ENCODE data around the gene ZNRF1. TPM values are rescaled to one million over a fixed set of nuclear protein-coding genes. Genes with fewer than 3 reads are reported as not detected.
A peak's percentile ranks its signal among the peaks of the same experiment; 100 is the strongest.

The ZNRF1 gene
- total and polyA plus RNA-seq, 4 donors, result 7.9 to 10.9 (median 9.2) TPM

- 42% methylated on average over 27 of the region's 27 CpGs for WGBS
- Histone ChIP-seq H3K27ac (ENCODE audit: low read depth in 1 of 2, low read length in 2 of 2) (peak overlapping the region; percentile 79 to 82), H3K27me3 (ENCODE audit: control insufficient read depth in 4 of 4, insufficient read depth in 4 of 4, low read length in 3 of 4) (no peaks in the 10 kb centered on the region), H3K4me3 (ENCODE audit: low read depth in 1 of 3, low read length in 3 of 3) (no peak overlapping the region), H3K36me3 (ENCODE audit: control insufficient read depth in 4 of 4, insufficient read depth in 3 of 4, low read depth in 1 of 4, low read length in 3 of 4) (peaks cover 0 to 9% (median under 1%) of the 10 kb centered on the region in 4 donors), H3K4me1 (ENCODE audit: control insufficient read depth in 4 of 4, insufficient read depth in 4 of 4, low read length in 3 of 4) (peaks cover 19 to 49% (median 33%) of the 10 kb centered on the region in 4 donors), H3K9me3 (ENCODE audit: control insufficient read depth in 4 of 4, low read length in 3 of 4) (no peaks in the 10 kb centered on the region), H3K9ac (ENCODE audit: low read depth in 1 of 2, low read length in 2 of 2) (peak overlapping the region in 1 of 2 donors; percentile 23)
- TF ChIP-seq HNF4A (conservative IDR thresholded peaks at IDR 0.05) (peak; percentile 66 to 87), RXRA (IDR thresholded peaks at IDR 0.05) (peak; percentile 68 to 86), CTCF (IDR thresholded peaks at IDR 0.05; ENCODE audit: low read depth, low read length, missing input control) (no peak), NR2F2 (IDR thresholded peaks at IDR 0.05) (no peak), FOXA2 (IDR thresholded peaks at IDR 0.05) (peak; percentile 39), RAD21 (IDR thresholded peaks at IDR 0.05) (peak; percentile 67 to 81), ZBTB33 (IDR thresholded peaks at IDR 0.05) (no peak), HNF4G (IDR thresholded peaks at IDR 0.05) (peak; percentile 7), GABPA (IDR thresholded peaks at IDR 0.05 in 1 of 2, conservative IDR thresholded peaks at IDR 0.05 in 1 of 2) (no peak), REST (IDR thresholded peaks at IDR 0.05) (peak; percentile 50), YY1 (IDR thresholded peaks at IDR 0.05) (peak; percentile 83), TAF1 (conservative IDR thresholded peaks at IDR 0.05) (no peak), MAX (IDR thresholded peaks at IDR 0.05) (peak; percentile 75), FOXA1 (IDR thresholded peaks at IDR 0.05) (no peak), ATF3 (IDR thresholded peaks at IDR 0.05) (peak; percentile 62), EGR1 (IDR thresholded peaks at IDR 0.05; ENCODE audit: low read depth in 2 of 2) (no peak), SP1 (IDR thresholded peaks at IDR 0.05) (peak; percentile 79), JUND (IDR thresholded peaks at IDR 0.05) (peak; percentile 38 to 65)
- peak; percentile 61 for DNase-seq (ENCODE audit: low spot score)
Measured at GRCh38 chr16:75108792-75109731, 110.2 kb downstream of the ZNRF1 start.
